Measurements from ENCODE around the gene NKG7. TPM values are rescaled to one million over a fixed set of nuclear protein-coding genes. Genes with fewer than 3 reads are reported as not detected.

NKG7 gene
- total and polyA plus RNA-seq, 2 of the 13 experiments (the other 11 are each of a cell fraction or from before 2014, with no cell fraction given), result 0.40 TPM; not detected in 1

GRCh38 chr19:51366389-51367254 lies 5.8 kb downstream of the NKG7 start (continued):
- TF ChIP-seq ZNF292 (CRISPR knock-in tag; IDR thresholded peaks at IDR 0.05; ENCODE audit: borderline replicate concordance, low read depth), result no peak
- no peak for TF ChIP-seq STAT6 (CRISPR knock-in tag; IDR thresholded peaks at IDR 0.05; ENCODE audit: borderline replicate concordance)
- TF ChIP-seq ZNF354B (CRISPR knock-in tag; IDR thresholded peaks at IDR 0.05), result no peak
- no peak; the same call in none of the 2 replicates for TF ChIP-seq ZNF747 (CRISPR knock-in tag; IDR thresholded peaks at IDR 0.05; ENCODE audit: borderline replicate concordance)
- TF ChIP-seq NR1H2 (CRISPR knock-in tag; IDR thresholded peaks at IDR 0.05; ENCODE audit: borderline replicate concordance, low read depth), result no peak
- TF ChIP-seq FOXP4 (CRISPR knock-in tag; IDR thresholded peaks at IDR 0.05), result peak; percentile 36; the same call in 1 of the 2 replicates
- TF ChIP-seq SP4 (CRISPR knock-in tag; IDR thresholded peaks at IDR 0.05), result no peak
- no peak for TF ChIP-seq ZNF274 (CRISPR knock-in tag; IDR thresholded peaks at IDR 0.05)
- TF ChIP-seq ATF7 (IDR thresholded peaks at IDR 0.05), result no peak
- TF ChIP-seq ATF7 (CRISPR knock-in tag; IDR thresholded peaks at IDR 0.05), result no peak
- no peak for TF ChIP-seq MAFF (IDR thresholded peaks at IDR 0.05; ENCODE audit: low read depth, low read length)
- TF ChIP-seq CREB3 (CRISPR knock-in tag; IDR thresholded peaks at IDR 0.05), result no peak
- TF ChIP-seq CHCHD3 (CRISPR knock-in tag; IDR thresholded peaks at IDR 0.05), result 0 out of 2 replicates have a peak, but pooled peaks have one; percentile 43
- TF ChIP-seq NR2F6 (IDR thresholded peaks at IDR 0.05), result no peak; the same call in 1 of the 2 replicates
- 0 out of 2 replicates have a peak, but pooled peaks have one; percentile 8 for TF ChIP-seq NR2F6 (CRISPR knock-in tag; IDR thresholded peaks at IDR 0.05)
- no peak for TF ChIP-seq ATRX (CRISPR knock-in tag; IDR thresholded peaks at IDR 0.05; ENCODE audit: borderline replicate concordance)
- TF ChIP-seq ZNF564 (CRISPR knock-in tag; IDR thresholded peaks at IDR 0.05), result peak; percentile 58; the same call in 1 of the 2 replicates
- peak; percentile 41; the same call in 1 of the 2 replicates for TF ChIP-seq CEBPB (IDR thresholded peaks at IDR 0.05; ENCODE audit: borderline replicate concordance, low read depth, low read length)
- TF ChIP-seq TEAD3 (CRISPR knock-in tag; optimal IDR thresholded peaks at IDR 0.05; ENCODE audit: borderline replicate concordance), result no peak
- no peak for TF ChIP-seq FOSL1 (CRISPR knock-in tag; IDR thresholded peaks at IDR 0.05; ENCODE audit: borderline replicate concordance)
- TF ChIP-seq THAP8 (CRISPR knock-in tag; IDR thresholded peaks at IDR 0.05; ENCODE audit: borderline replicate concordance), result no peak; the same call in 1 of the 2 replicates
- no peak for TF ChIP-seq ATF1 (CRISPR knock-in tag; IDR thresholded peaks at IDR 0.05)
- no peak for TF ChIP-seq NFKBIZ (CRISPR knock-in tag; IDR thresholded peaks at IDR 0.05)
- no peak for TF ChIP-seq NPAS2 (CRISPR knock-in tag; IDR thresholded peaks at IDR 0.05; ENCODE audit: borderline replicate concordance)
- peak; percentile 76; the same call in 1 of the 2 replicates for TF ChIP-seq ATF7-NPFF (CRISPR knock-in tag; IDR thresholded peaks at IDR 0.05; ENCODE audit: low read depth)

All from HepG2 (cell line).